Gastroesophageal sphincter (tissue), 4 donors: ENCODE results near the gene EXOC3L1. TPM values are rescaled to one million over a fixed set of nuclear protein-coding genes. Genes with fewer than 3 reads are reported as not detected.

Source experiments
- ATAC-seq: fragments of 150-250 bp; one replicate; pipeline ENCODE4 v1.9.1; 2016; ENCODE audit warnings: mild to moderate bottlenecking, moderate library complexity
- H3K27ac ChIP-seq, 4 donors: fragments of 200-600 bp; sonication (generic) in 3 of 4; 1 replicate in 3 of 4; 2 replicates in 1 of 4; pipeline ENCODE4 v1.5.1; 2016 to 2019
- H3K27me3 ChIP-seq: fragments of 200-600 bp; sonication (generic); one replicate; pipeline ENCODE4 v1.5.1; 2019
- H3K36me3 ChIP-seq, 2 donors: fragments of 200-600 bp; sonication (generic); one replicate each; pipeline ENCODE4 v1.5.1; 2019; ENCODE audit warnings: control low read depth in 1 of 2
- H3K4me1 ChIP-seq, 3 donors: fragments of 200-600 bp; sonication (generic); 1 replicate in 2 of 3; 2 replicates in 1 of 3; pipeline ENCODE4 v1.5.1; 2016 to 2019; ENCODE audit warnings: control low read depth in 2 of 3
- H3K4me3 ChIP-seq, 2 donors: fragments of 200-600 bp; sonication (generic); one replicate each; pipeline ENCODE4 v1.5.1; 2019; ENCODE audit warnings: mild to moderate bottlenecking in 1 of 2, moderate library complexity in 1 of 2
- H3K9me3 ChIP-seq, 3 donors: fragments of 200-600 bp; sonication (generic); one replicate each; pipeline ENCODE4 v1.5.1; 2017 to 2019; ENCODE audit warnings: control low read depth in 2 of 3
- EP300 ChIP-seq: sonication (generic); formaldehyde crosslinking; IDR thresholded peaks from one replicate; pipeline ENCODE4 v1.6.1; 2017; ENCODE audit warnings: antibody characterized with exemption, mild to moderate bottlenecking
- POLR2A ChIP-seq, 2 donors: fragments of 450-650 bp; IDR thresholded peaks; one replicate each; pipeline ENCODE4 v1.6.1; 2017; ENCODE audit warnings: antibody characterized with exemption in 2 of 2, mild to moderate bottlenecking in 2 of 2, moderate library complexity in 1 of 2
- POLR2AphosphoS5 ChIP-seq: sonication (generic); formaldehyde crosslinking; IDR thresholded peaks from one replicate; pipeline ENCODE4 v1.6.1; 2017; ENCODE audit warnings: antibody characterized with exemption
- WGBS, 2 donors: methylation state at CpG; one replicate each; pipeline ENCODE4 v1.1.5; 2018; ENCODE audit warnings: low coverage in 1 of 2; 5-methylcytosine and 5-hydroxymethylcytosine counted together
- total RNA-seq, 4 donors: library from RNA; depleted of rRNA; stranded (reverse); fragments of >200 nt; gene quantifications; one replicate each; pipeline ENCODE4 v1.1.0, GENCODE V29; 2016
- TF ChIP-seq, protein P1 (sequence below), 4 experiments: fragments of 200-600 bp in 2 of 4; fragments of 450-650 bp in 2 of 4; sonication (generic) in 1 of 4; IDR thresholded peaks; one replicate each; pipeline ENCODE4 v1.5.1; 2017 to 2019; ENCODE audit warnings: antibody characterized with exemption in 4 of 4, mild to moderate bottlenecking in 2 of 4, moderate library complexity in 2 of 4

EXOC3L1 gene
- total RNA-seq, 4 donors from 2014 or later = 1.6 to 6.1 (median 2.6) TPM

DNA sequence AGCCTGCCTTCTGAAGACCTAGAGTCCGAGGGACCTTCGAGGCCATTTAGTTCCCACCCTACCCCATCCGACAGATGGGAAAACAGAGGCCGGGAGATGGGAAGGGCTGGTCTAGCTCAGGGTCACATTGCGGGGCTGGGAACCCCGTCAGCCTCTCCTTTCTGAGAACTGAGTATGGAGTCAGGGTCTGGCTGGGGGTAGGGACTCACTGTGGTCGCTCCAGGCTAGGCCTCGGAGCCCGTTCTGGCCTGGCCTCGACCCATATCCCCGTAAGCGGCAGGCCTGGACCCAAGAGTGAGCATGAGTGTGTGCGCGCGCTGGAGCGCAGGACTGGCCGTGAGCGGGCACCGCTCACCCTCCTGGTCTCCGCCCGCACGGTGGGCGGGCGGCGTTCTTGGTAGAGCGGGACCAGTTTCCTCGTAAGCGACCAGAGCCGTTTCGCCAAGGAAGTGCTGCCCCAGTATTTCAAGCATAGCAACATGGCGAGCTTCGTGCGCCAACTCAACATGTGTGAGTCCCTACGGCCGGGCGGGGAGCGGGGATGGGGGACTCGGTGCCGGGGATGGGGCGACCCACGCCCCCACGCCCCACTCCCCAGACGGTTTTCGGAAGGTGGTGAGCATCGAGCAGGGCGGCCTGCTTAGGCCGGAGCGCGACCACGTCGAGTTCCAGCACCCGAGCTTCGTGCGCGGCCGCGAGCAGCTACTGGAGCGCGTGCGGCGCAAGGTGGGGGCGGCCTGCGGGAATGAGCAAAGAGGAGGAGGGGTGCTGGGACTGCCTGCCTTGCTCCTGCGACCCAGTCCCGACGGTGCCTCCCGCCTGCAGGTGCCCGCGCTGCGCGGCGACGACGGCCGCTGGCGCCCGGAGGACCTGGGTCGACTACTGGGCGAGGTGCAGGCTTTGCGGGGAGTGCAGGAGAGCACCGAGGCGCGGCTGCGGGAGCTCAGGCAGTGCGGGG, 24.5 kb downstream of the EXOC3L1 start:
- TF ChIP-seq, protein P1, sequence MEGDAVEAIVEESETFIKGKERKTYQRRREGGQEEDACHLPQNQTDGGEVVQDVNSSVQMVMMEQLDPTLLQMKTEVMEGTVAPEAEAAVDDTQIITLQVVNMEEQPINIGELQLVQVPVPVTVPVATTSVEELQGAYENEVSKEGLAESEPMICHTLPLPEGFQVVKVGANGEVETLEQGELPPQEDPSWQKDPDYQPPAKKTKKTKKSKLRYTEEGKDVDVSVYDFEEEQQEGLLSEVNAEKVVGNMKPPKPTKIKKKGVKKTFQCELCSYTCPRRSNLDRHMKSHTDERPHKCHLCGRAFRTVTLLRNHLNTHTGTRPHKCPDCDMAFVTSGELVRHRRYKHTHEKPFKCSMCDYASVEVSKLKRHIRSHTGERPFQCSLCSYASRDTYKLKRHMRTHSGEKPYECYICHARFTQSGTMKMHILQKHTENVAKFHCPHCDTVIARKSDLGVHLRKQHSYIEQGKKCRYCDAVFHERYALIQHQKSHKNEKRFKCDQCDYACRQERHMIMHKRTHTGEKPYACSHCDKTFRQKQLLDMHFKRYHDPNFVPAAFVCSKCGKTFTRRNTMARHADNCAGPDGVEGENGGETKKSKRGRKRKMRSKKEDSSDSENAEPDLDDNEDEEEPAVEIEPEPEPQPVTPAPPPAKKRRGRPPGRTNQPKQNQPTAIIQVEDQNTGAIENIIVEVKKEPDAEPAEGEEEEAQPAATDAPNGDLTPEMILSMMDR (IDR thresholded peaks at IDR 0.05) = no peak
- no peak for ATAC-seq
- peaks cover 0 to 19% of the 10 kb centered on the region in 2 donors for H3K36me3 ChIP-seq
- WGBS, 2 donors = 33% methylated on average over 3 of the region's 85 CpGs; no CpG with 5 or more reads in 1 of the 2 donors
- H3K4me3 ChIP-seq = peak overlapping the region; percentile 21 to 58
- H3K27me3 ChIP-seq = peaks cover 38% of the 10 kb centered on the region
- peak overlapping the region; percentile 78 to 97 (median 90) for H3K27ac ChIP-seq
- peaks cover 0 to 99% (median 53%) of the 10 kb centered on the region in 3 donors for H3K4me1 ChIP-seq
- no peaks in the 10 kb centered on the region for H3K9me3 ChIP-seq

DNA sequence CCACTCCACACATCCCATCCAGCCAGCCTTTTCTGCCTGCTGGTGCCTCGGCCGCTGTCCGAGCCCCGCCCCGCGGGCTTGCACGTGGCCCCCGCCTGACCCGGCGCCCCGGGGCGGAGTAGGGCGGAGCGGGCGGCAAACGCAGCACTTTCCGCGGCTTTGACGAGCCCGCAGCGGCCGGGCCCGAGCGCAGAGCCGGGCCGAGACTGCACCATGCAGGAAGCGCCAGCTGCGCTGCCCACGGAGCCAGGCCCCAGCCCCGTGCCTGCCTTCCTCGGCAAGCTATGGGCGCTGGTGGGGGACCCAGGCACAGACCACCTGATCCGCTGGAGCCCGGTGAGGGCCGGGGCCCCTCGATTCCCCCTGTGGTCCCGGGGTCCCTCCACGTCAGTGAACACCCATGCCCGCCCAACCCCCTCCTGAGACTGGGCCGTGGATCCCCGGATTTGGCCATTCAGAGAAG, 25.3 kb downstream of the EXOC3L1 start, which contains the start of gene HSF4:
Gene HSF4 (plus strand): TSS at position 147 of the 463 bp plus-strand sequence. CDS start 67 bp downstream, at position 214.
- peaks cover 0 to 19% of the 10 kb centered on the region in 2 donors for H3K36me3 ChIP-seq
- H3K27me3 ChIP-seq = peaks cover 38% of the 10 kb centered on the region
- no peaks in the 10 kb centered on the region for H3K9me3 ChIP-seq

GRCh38 chr16:67163999-67164558, 25.9 kb downstream of the EXOC3L1 start:
- peak; percentile 35 for ATAC-seq
- H3K27ac ChIP-seq = peak overlapping the region; percentile 78 to 97 (median 90)
- WGBS, 2 donors = 0 to 2% methylated on average over 13 to 15 of the region's 34 CpGs
- peaks cover 0 to 19% of the 10 kb centered on the region in 2 donors for H3K36me3 ChIP-seq
- peak overlapping the region; percentile 21 to 58 for H3K4me3 ChIP-seq
- H3K27me3 ChIP-seq = peaks cover 38% of the 10 kb centered on the region
- TF ChIP-seq POLR2AphosphoS5 (no peak), POLR2A (IDR thresholded peaks at IDR 0.05) (peak in 1 of 2 donors; percentile 6)
- no peaks in the 10 kb centered on the region for H3K9me3 ChIP-seq
- H3K4me1 ChIP-seq = peaks cover 0 to 96% (median 43%) of the 10 kb centered on the region in 3 donors

More for the DNA sequence above, 25.3 kb downstream of the EXOC3L1 start, which contains the start of gene HSF4:
- no CpG with 5 or more reads among the region's 41 CpGs for whole genome bisulfite sequencing, 2 donors
- ATAC-seq = peak; percentile 52
- peak; percentile 29 for TF ChIP-seq POLR2AphosphoS5
- TF ChIP-seq, protein P1 (IDR thresholded peaks at IDR 0.05) = no peak
- TF ChIP-seq POLR2A (IDR thresholded peaks at IDR 0.05) = peak; percentile 72 to 74
- Histone ChIP-seq H3K4me3 (peak within 1 kb of the TSS; percentile 21 to 58), H3K27ac (peak within 1 kb of the TSS; percentile 78 to 97 (median 90)), H3K4me1 (peaks cover 0 to 97% (median 49%) of the 10 kb centered on the region in 3 donors)

- Histone ChIP-seq H3K36me3 (peaks cover 0 to 15% of the 10 kb centered on the region in 2 donors), H3K27ac (peak overlapping the region; percentile 78 to 97 (median 90)), H3K4me3 (peak overlapping the region; percentile 21 to 58), H3K9me3 (no peaks in the 10 kb centered on the region), H3K4me1 (peaks cover 0 to 96% (median 37%) of the 10 kb centered on the region in 3 donors), H3K27me3 (peaks cover 38% of the 10 kb centered on the region)
- ATAC-seq = peak; percentile 50
- peak; percentile 15 for TF ChIP-seq POLR2AphosphoS5
- TF ChIP-seq EP300 = no peak
- peak; percentile 33 to 52 for TF ChIP-seq POLR2A (IDR thresholded peaks at IDR 0.05)
- TF ChIP-seq, protein P1 (IDR thresholded peaks at IDR 0.05) = peak in 1 of 4 experiments; percentile 15
- WGBS, 2 donors = 1% methylated on average over 32 of the region's 99 CpGs; no CpG with 5 or more reads in 1 of the 2 donors
Measured at GRCh38 chr16:67163164-67163998, 26.6 kb downstream of the EXOC3L1 start.
